ENCODE results near the gene ZNF831. TPM values are rescaled to one million over a fixed set of nuclear protein-coding genes. Genes with fewer than 3 reads are reported as not detected.

The ZNF831 gene
- polyA plus RNA-seq, 1 of the 3 experiments (the other 2 are of a cell fraction), result not detected

DNA sequence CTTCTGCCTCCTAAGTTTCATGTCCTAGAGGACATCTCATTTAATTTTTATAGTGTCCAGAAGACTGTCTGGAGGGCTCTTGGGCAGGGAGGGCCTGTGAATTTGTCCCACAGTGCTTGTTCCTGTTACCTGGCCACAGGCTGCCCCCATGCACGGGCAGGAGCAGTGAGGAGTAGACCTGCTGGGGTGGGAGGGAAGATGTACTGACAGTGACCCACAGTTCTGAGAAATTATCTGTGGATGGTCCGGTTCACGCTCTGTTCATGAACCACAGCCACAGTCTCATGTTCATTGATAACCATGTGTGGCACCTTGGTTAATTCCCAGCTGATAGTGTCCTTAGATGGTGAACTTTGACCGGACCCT is 18.8 kb upstream of the ZNF831 start:
- WGBS (ENCODE audit: low lambda C conversion rate), result 48% methylated on average over 4 of the region's 4 CpGs
- no peaks in the 10 kb centered on the region for H3K9me3 ChIP-seq
- H4K20me1 ChIP-seq (ENCODE audit: insufficient read depth), result no peaks in the 10 kb centered on the region

DNA sequence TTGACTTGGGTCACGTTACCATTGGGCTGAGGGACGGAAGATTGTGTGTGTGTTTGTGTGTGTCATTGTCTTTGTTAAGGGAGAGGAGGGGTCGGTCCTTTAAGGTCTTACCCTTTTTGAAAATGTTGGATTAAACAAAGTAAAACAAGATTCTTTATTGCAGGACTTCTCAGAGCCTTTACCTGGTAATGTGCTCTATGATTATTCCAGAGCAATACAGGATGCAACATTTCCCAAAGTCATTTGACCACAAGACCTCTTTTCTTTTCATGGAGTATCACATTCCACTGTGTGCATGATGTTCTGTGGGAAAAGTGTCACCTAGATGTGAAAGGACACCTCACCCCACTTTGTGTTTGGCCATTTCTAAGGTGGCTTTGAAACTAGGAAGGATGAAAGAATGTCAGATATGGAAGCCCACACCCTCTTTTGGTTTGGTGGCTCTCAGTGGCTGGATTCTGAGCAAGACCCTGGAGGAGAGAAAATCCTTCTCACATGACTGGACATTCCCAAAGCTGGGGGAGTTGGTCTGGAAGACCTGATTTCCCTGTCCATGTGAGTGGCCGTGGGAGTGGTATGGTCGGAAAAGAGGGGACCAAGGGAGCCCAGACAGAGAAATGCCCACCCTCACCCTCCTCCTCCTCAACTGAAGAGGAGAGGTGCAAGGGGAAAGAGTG is 18.2 kb upstream of the ZNF831 start:
- Histone ChIP-seq H4K20me1 (ENCODE audit: insufficient read depth) (no peaks in the 10 kb centered on the region), H3K4me2 (no peak overlapping the region), H3K27ac (ENCODE audit: low read depth in 2 of 2, low read length in 1 of 2) (no peak overlapping the region), H3K9me2 (no peaks in the 10 kb centered on the region), H3K36me3 (replicated peaks in 1 of 2; ENCODE audit: control insufficient read depth in 1 of 2, insufficient read depth in 2 of 2, low read length in 1 of 2) (no peaks in the 10 kb centered on the region), H2AFZ (ENCODE audit: low read depth) (no peak overlapping the region), H3F3A (replicated peaks; ENCODE audit: insufficient read depth) (no peaks in the 10 kb centered on the region), H3K4me1 (ENCODE audit: control insufficient read depth in 1 of 2, insufficient read depth in 2 of 2, low read depth in 1 of 2, low read length in 1 of 2) (peaks cover 0 to 14% of the 10 kb centered on the region in 2 experiments; a peak in 2 of 4 replicates), H3K4me3 (ENCODE audit: low read depth in 2 of 2, low read length in 1 of 2) (no peak overlapping the region), H3K9me3 (no peaks in the 10 kb centered on the region), H3K27me3 (ENCODE audit: insufficient read depth) (no peaks in the 10 kb centered on the region), H3K9ac (no peak overlapping the region), H3K79me2 (ENCODE audit: insufficient read depth) (no peaks in the 10 kb centered on the region)
- DNase-seq, result no peak
- 36% methylated on average over 5 of the region's 5 CpGs for WGBS (ENCODE audit: low lambda C conversion rate)
- ChIA-PET POLR2A (no interaction called here), CTCF (interaction anchor here (0.9 to 1.0 kb wide), 2 partner anchors 12 to 259 kb away, joined by 3 read pairs; no protein-coding TSS in a partner anchor)
- TF ChIP-seq, protein P1, sequence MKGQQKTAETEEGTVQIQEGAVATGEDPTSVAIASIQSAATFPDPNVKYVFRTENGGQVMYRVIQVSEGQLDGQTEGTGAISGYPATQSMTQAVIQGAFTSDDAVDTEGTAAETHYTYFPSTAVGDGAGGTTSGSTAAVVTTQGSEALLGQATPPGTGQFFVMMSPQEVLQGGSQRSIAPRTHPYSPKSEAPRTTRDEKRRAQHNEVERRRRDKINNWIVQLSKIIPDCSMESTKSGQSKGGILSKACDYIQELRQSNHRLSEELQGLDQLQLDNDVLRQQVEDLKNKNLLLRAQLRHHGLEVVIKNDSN (IDR thresholded peaks at IDR 0.05; ENCODE audit: borderline replicate concordance, low read depth), result no peak
- TF ChIP-seq EZH2phosphoT487 (IDR thresholded peaks at IDR 0.05; ENCODE audit: borderline replicate concordance, low read depth), result no peak
- TF ChIP-seq JUND (IDR thresholded peaks at IDR 0.05), result no peak

More for the DNA sequence above, 18.8 kb upstream of the ZNF831 start:
- ChIA-PET POLR2A (no interaction called here), CTCF (no interaction called here)
- Histone ChIP-seq H3K4me2 (no peak overlapping the region), H3K36me3 (replicated peaks in 1 of 2; ENCODE audit: control insufficient read depth in 1 of 2, insufficient read depth in 2 of 2, low read length in 1 of 2) (no peaks in the 10 kb centered on the region), H3K9me2 (no peaks in the 10 kb centered on the region), H3K4me1 (ENCODE audit: control insufficient read depth in 1 of 2, insufficient read depth in 2 of 2, low read depth in 1 of 2, low read length in 1 of 2) (peaks cover 0 to 14% of the 10 kb centered on the region in 2 experiments; a peak in 2 of 4 replicates), H3F3A (replicated peaks; ENCODE audit: insufficient read depth) (no peaks in the 10 kb centered on the region), H3K79me2 (ENCODE audit: insufficient read depth) (no peaks in the 10 kb centered on the region), H3K27ac (ENCODE audit: low read depth in 2 of 2, low read length in 1 of 2) (no peak overlapping the region), H2AFZ (ENCODE audit: low read depth) (no peak overlapping the region), H3K4me3 (ENCODE audit: low read depth in 2 of 2, low read length in 1 of 2) (no peak overlapping the region), H3K9ac (no peak overlapping the region), H3K27me3 (ENCODE audit: insufficient read depth) (no peaks in the 10 kb centered on the region)
- DNase-seq, result no peak
- TF ChIP-seq, protein P2, sequence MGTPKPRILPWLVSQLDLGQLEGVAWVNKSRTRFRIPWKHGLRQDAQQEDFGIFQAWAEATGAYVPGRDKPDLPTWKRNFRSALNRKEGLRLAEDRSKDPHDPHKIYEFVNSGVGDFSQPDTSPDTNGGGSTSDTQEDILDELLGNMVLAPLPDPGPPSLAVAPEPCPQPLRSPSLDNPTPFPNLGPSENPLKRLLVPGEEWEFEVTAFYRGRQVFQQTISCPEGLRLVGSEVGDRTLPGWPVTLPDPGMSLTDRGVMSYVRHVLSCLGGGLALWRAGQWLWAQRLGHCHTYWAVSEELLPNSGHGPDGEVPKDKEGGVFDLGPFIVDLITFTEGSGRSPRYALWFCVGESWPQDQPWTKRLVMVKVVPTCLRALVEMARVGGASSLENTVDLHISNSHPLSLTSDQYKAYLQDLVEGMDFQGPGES (IDR thresholded peaks at IDR 0.05; ENCODE audit: low read depth, low read length), result no peak
- TF ChIP-seq, protein P3, sequence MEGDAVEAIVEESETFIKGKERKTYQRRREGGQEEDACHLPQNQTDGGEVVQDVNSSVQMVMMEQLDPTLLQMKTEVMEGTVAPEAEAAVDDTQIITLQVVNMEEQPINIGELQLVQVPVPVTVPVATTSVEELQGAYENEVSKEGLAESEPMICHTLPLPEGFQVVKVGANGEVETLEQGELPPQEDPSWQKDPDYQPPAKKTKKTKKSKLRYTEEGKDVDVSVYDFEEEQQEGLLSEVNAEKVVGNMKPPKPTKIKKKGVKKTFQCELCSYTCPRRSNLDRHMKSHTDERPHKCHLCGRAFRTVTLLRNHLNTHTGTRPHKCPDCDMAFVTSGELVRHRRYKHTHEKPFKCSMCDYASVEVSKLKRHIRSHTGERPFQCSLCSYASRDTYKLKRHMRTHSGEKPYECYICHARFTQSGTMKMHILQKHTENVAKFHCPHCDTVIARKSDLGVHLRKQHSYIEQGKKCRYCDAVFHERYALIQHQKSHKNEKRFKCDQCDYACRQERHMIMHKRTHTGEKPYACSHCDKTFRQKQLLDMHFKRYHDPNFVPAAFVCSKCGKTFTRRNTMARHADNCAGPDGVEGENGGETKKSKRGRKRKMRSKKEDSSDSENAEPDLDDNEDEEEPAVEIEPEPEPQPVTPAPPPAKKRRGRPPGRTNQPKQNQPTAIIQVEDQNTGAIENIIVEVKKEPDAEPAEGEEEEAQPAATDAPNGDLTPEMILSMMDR (IDR thresholded peaks at IDR 0.05), result no peak
- TF ChIP-seq MEF2A (IDR thresholded peaks at IDR 0.05; ENCODE audit: borderline replicate concordance, low read depth) (no peak), NFIC (IDR thresholded peaks at IDR 0.05; ENCODE audit: borderline replicate concordance) (no peak), NRF1 (IDR thresholded peaks at IDR 0.05; ENCODE audit: low read depth, low read length) (no peak), TAF1 (IDR thresholded peaks at IDR 0.05; ENCODE audit: borderline replicate concordance, low read depth, low read length) (no peak), TEAD4 (IDR thresholded peaks at IDR 0.05; ENCODE audit: borderline replicate concordance, insufficient read depth) (no peak), EZH2phosphoT487 (IDR thresholded peaks at IDR 0.05; ENCODE audit: borderline replicate concordance, low read depth) (no peak), JUND (IDR thresholded peaks at IDR 0.05) (no peak)
- TF ChIP-seq, protein P1 (IDR thresholded peaks at IDR 0.05; ENCODE audit: borderline replicate concordance, low read depth), result no peak
